ENCODE results near the gene NTM. TPM values are rescaled to one million over a fixed set of nuclear protein-coding genes. Genes with fewer than 3 reads are reported as not detected.

The NTM gene
- polyA plus RNA-seq, 1 experiment, result 33.6 TPM

DNA sequence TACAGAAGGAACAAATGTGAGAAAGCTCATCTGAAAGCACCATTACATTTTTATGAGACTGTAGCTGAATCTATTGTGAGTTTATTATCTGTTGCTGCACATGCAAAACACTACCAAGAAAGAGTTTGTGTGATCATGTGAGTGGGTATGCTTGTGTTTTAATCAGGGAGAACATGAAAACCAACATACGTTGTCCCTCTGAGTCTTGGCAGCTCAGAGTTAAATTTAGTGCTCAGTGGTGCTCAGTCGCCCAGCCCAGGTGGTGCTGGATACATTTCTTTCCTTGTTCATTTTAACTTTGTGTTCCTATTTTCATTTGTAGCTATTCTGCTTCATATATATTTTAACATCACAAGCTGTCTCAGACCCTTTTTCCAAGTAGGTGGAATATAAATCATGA is 500.6 kb downstream of the NTM start:
- TF ChIP-seq, protein P1, sequence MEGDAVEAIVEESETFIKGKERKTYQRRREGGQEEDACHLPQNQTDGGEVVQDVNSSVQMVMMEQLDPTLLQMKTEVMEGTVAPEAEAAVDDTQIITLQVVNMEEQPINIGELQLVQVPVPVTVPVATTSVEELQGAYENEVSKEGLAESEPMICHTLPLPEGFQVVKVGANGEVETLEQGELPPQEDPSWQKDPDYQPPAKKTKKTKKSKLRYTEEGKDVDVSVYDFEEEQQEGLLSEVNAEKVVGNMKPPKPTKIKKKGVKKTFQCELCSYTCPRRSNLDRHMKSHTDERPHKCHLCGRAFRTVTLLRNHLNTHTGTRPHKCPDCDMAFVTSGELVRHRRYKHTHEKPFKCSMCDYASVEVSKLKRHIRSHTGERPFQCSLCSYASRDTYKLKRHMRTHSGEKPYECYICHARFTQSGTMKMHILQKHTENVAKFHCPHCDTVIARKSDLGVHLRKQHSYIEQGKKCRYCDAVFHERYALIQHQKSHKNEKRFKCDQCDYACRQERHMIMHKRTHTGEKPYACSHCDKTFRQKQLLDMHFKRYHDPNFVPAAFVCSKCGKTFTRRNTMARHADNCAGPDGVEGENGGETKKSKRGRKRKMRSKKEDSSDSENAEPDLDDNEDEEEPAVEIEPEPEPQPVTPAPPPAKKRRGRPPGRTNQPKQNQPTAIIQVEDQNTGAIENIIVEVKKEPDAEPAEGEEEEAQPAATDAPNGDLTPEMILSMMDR (IDR thresholded peaks at IDR 0.05; ENCODE audit: insufficient read depth, low read depth, low read length), result no peak
- CTCF ChIA-PET, result interaction anchor here (0.6 to 7.9 kb wide), 11 partner anchors 13 to 1193 kb away, joined by 3 to 151 read pairs (median 7); no protein-coding TSS in a partner anchor
- POLR2A ChIA-PET, result no interaction called here

DNA sequence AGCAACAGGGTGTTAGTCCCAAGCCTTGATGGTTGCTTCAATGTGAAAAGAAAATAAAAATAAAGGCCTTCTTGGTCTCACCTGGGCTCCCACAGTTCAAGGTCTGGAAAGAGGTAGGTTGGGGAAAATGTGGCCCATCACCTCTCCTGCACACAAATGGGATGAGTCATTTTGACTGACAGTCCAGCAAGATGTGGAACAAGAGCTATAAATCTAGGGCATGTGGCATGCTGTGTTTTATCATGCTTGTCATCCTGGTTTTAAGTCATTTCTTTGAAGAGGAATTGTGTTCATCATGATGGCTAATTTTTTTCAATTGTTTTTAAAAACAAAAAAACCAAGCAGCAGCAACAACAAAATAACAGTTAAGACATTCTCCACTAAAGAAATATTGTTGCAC is 503.7 kb downstream of the NTM start:
- H3K4me3 ChIP-seq (ENCODE audit: low read depth, low read length), result no peak overlapping the region
- ChIA-PET POLR2A (no interaction called here), CTCF (interaction anchor here (1.0 to 1.1 kb wide), 2 partner anchors 38 to 253 kb away, joined by 3 to 4 read pairs; no protein-coding TSS in a partner anchor)
- DNase-seq (ENCODE audit: low read depth), result no peak
- TF ChIP-seq, protein P1 (IDR thresholded peaks at IDR 0.05; ENCODE audit: insufficient read depth, low read depth, low read length), result no peak
- H3K27me3 ChIP-seq (ENCODE audit: control insufficient read depth, insufficient read depth, low read length), result no peaks in the 10 kb centered on the region
- H3K36me3 ChIP-seq (ENCODE audit: control insufficient read depth, insufficient read depth, low read length), result no peaks in the 10 kb centered on the region

More for the DNA sequence above, 500.6 kb downstream of the NTM start:
- Histone ChIP-seq H3K36me3 (ENCODE audit: control insufficient read depth, insufficient read depth, low read length) (no peaks in the 10 kb centered on the region), H3K27me3 (ENCODE audit: control insufficient read depth, insufficient read depth, low read length) (no peaks in the 10 kb centered on the region), H3K4me3 (ENCODE audit: low read depth, low read length) (no peak overlapping the region)
- no peak for DNase-seq (ENCODE audit: low read depth)

DNA sequence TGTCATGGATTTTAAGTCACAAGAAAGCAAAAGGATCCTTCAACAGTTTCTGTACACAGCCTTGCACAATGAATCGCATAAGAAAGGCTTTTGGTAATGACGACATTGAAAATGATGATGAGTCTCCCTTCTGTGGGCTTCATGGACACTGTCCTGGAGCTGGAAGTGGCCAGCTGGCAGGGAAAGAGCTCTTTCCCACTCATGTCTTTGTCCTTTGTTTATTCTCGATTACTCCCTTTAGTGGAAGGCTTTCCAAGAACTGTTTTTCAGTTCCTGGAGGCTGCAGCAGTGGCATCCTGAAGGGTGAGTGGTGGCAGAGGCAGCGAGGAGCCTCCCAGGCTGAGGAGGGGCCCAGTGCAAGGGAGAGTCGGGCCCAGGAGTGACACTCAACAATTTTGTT is 505.2 kb downstream of the NTM start:
- no peak overlapping the region for H3K4me3 ChIP-seq (ENCODE audit: low read depth, low read length)
- DNase-seq (ENCODE audit: low read depth), result no peak
- H3K36me3 ChIP-seq (ENCODE audit: control insufficient read depth, insufficient read depth, low read length), result no peaks in the 10 kb centered on the region
- POLR2A ChIA-PET, result no interaction called here
- CTCF ChIA-PET, result interaction anchor here (0.7 to 1.9 kb wide), 4 partner anchors 9 to 251 kb away, joined by 3 to 4 read pairs (median 3); no protein-coding TSS in a partner anchor
- no peaks in the 10 kb centered on the region; the same call in 1 of the 2 replicates for H3K27me3 ChIP-seq (ENCODE audit: control insufficient read depth, insufficient read depth, low read length)
- TF ChIP-seq, protein P1 (IDR thresholded peaks at IDR 0.05; ENCODE audit: insufficient read depth, low read depth, low read length), result no peak

DNA sequence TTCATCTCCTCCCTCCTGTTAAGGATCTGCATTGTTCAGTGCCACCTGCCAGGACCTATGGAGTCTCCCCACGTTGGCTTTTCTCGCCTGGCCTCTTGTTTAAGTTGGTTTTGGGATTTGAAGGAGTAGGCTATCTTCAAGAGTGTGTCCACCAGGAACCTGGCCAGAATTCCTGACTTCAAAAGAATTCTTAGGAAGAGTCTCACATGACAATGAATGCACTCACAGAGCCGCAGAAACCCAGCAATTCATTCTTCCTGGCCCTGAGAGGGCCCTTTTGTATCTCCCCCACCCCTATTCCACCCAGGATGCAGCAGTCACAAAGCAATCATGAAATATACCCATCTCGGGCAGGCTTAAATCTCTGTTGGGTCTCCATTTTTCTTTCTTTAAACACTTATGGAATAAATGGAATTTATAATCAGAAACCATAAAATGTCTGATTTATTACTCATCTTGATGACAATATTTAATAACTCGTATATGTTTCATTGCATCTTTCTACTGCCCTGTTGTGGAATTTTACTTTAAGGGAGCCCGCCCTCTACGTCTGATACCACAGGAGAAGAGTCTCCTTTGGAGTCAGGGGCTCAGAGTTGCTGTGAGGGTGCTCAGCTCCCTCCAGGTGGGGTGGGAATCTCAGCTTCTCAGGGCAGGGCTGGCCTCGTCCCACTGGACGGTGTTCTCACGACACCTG is 507.0 kb downstream of the NTM start:
- TF ChIP-seq, protein P1 (IDR thresholded peaks at IDR 0.05; ENCODE audit: insufficient read depth, low read depth, low read length), result no peak
- Histone ChIP-seq H3K36me3 (ENCODE audit: control insufficient read depth, insufficient read depth, low read length) (no peaks in the 10 kb centered on the region), H3K4me3 (ENCODE audit: low read depth, low read length) (no peak overlapping the region), H3K27me3 (ENCODE audit: control insufficient read depth, insufficient read depth, low read length) (no peaks in the 10 kb centered on the region; the same call in 1 of the 2 replicates)
- POLR2A ChIA-PET, result no interaction called here
- no peak for DNase-seq (ENCODE audit: low read depth)
- CTCF ChIA-PET, result interaction anchor here (0.9 to 1.6 kb wide), 3 partner anchors 8 to 10 kb away, joined by 4 to 5 read pairs (median 4); no protein-coding TSS in a partner anchor

DNA sequence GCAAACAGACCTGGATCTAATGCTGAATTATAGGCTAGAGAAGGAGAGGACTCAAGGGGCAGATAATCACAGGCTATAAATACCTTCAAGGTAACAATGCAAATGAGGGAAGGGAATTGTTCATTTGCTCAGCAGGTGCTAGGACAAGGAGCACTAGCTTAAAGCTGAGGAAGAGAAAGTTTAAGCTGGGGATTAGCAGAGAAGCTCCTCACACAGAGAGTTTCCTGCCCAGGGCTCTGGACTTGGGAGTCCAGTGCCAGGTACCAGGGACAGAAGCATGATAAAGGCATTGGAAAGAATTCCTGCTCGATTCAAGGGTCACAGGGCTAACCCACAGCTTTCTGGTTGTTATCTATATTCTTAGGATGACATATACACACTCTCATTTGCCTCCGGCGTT is 509.9 kb downstream of the NTM start:
- no peak for DNase-seq (ENCODE audit: low read depth)

More for the DNA sequence above, 509.9 kb downstream of the NTM start:
- no peaks in the 10 kb centered on the region for H3K36me3 ChIP-seq (ENCODE audit: control insufficient read depth, insufficient read depth, low read length)
- ChIA-PET CTCF (interaction anchor here (2.9 kb wide), 1 partner anchor 12 kb away, joined by 13 read pairs; no protein-coding TSS in a partner anchor), POLR2A (interaction anchor here (0.6 kb wide), 1 partner anchor 692 kb away, joined by 5 read pairs; no protein-coding TSS in a partner anchor)
- TF ChIP-seq, protein P1 (IDR thresholded peaks at IDR 0.05; ENCODE audit: insufficient read depth, low read depth, low read length), result no peak
- no peaks in the 10 kb centered on the region; the same call in 1 of the 2 replicates for H3K27me3 ChIP-seq (ENCODE audit: control insufficient read depth, insufficient read depth, low read length)
- H3K4me3 ChIP-seq (ENCODE audit: low read depth, low read length), result no peak overlapping the region

Measured in BJ (cell line).